Activated CD8-positive, alpha-beta T cell treated with anti-CD3 and anti-CD28 coated beads for 36 hours (primary cell): Measurements from ENCODE around the gene SLIT3. TPM values are rescaled to one million over a fixed set of nuclear protein-coding genes. Genes with fewer than 3 reads are reported as not detected.

Experiments used
- ATAC-seq: fragments of 200-7000 bp; cut with Tn5 transposase; one replicate; pipeline ENCODE4 v1.10.0; 2021; ENCODE audit warnings: mild to moderate bottlenecking, moderate library complexity
- CTCF ChIA-PET: fragments of 350-600 bp; sonication (Branson Sonifier 250); formaldehyde crosslinking; loops from one replicate; lab custom pipeline; 2021; ENCODE audit warnings: antibody characterized with exemption; lab: Charles Lee
- POLR2A ChIA-PET: fragments of 350-600 bp; sonication (Branson Sonifier 250); formaldehyde crosslinking; loops from one replicate; lab custom pipeline; 2021; ENCODE audit warnings: antibody characterized with exemption; lab: Charles Lee
- DNase-seq: peaks from one replicate; pipeline ENCODE4 v3.0.0-alpha.2; 2020
- H3K27ac Mint-ChIP-seq: one replicate; pipeline ENCODE4 v1.8.0; 2021; ENCODE audit warnings: mild to moderate bottlenecking, mixed read lengths
- H3K27me3 Mint-ChIP-seq: one replicate; pipeline ENCODE4 v1.8.0; 2021; ENCODE audit warnings: mixed read lengths
- H3K36me3 Mint-ChIP-seq: one replicate; pipeline ENCODE4 v1.8.0; 2021; ENCODE audit warnings: low read depth, mixed read lengths
- H3K4me1 Mint-ChIP-seq: one replicate; pipeline ENCODE4 v1.8.0; 2021; ENCODE audit warnings: low read depth, mixed read lengths
- H3K4me3 Mint-ChIP-seq: one replicate; pipeline ENCODE4 v1.8.0; 2021; ENCODE audit warnings: mild to moderate bottlenecking, moderate library complexity, mixed read lengths
- H3K9me3 Mint-ChIP-seq: one replicate; pipeline ENCODE4 v1.8.0; 2021; ENCODE audit warnings: mixed read lengths
- intact Hi-C: fragments of 100-400 bp; cut with micrococcal nuclease; formaldehyde crosslinking; loops from one replicate; pipeline ENCODE4 v1.10.0; 2022
- total RNA-seq, 2 experiments: library from RNA; stranded (reverse); gene quantifications; one replicate each; pipeline ENCODE4 v1.2.3, GENCODE V29; 2021
- TF ChIP-seq, protein P1 (sequence below): fragments of 200-600 bp; IDR thresholded peaks from one replicate; pipeline ENCODE4 v1.8.0; 2022; ENCODE audit warnings: antibody characterized with exemption, mild to moderate bottlenecking

Gene SLIT3
- total RNA-seq, 2 experiments from 2014 or later, result 0.69 to 0.74 TPM

DNA sequence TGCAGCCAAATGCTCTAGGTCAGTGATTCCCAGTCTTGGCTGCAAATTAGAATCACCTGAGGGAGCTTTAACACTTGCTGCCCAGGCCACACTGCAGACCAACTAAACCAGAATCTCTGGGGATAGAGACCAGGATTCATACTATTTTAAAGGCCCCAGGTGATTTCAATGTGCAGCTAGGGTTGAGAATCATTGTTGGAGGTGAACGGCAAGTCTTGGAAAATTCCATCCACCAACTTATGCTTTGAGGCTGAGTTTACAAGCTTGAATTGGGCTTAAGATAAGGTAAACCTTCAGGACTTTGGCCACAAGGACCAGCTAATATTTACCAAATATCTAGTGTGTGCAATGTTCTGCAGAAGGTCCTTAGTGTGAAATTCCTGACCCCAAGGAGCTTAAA lies 27.5 kb downstream of the SLIT3 start:
- Mint-ChIP-seq H3K4me1 (no peaks in the 10 kb centered on the region), H3K4me3 (no peak overlapping the region), H3K9me3 (no peaks in the 10 kb centered on the region), H3K36me3 (no peaks in the 10 kb centered on the region), H3K27ac (no peak overlapping the region), H3K27me3 (no peaks in the 10 kb centered on the region)
- TF ChIP-seq, protein P1, sequence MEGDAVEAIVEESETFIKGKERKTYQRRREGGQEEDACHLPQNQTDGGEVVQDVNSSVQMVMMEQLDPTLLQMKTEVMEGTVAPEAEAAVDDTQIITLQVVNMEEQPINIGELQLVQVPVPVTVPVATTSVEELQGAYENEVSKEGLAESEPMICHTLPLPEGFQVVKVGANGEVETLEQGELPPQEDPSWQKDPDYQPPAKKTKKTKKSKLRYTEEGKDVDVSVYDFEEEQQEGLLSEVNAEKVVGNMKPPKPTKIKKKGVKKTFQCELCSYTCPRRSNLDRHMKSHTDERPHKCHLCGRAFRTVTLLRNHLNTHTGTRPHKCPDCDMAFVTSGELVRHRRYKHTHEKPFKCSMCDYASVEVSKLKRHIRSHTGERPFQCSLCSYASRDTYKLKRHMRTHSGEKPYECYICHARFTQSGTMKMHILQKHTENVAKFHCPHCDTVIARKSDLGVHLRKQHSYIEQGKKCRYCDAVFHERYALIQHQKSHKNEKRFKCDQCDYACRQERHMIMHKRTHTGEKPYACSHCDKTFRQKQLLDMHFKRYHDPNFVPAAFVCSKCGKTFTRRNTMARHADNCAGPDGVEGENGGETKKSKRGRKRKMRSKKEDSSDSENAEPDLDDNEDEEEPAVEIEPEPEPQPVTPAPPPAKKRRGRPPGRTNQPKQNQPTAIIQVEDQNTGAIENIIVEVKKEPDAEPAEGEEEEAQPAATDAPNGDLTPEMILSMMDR, result no peak
- ATAC-seq, result no peak
- no peak for DNase-seq
- ChIA-PET CTCF (interaction anchor here (1.6 kb wide), 1 partner anchor 29 kb away, joined by 4 read pairs; no protein-coding TSS in a partner anchor), POLR2A (no interaction called here)
- intact Hi-C loops, result no loop called here

DNA sequence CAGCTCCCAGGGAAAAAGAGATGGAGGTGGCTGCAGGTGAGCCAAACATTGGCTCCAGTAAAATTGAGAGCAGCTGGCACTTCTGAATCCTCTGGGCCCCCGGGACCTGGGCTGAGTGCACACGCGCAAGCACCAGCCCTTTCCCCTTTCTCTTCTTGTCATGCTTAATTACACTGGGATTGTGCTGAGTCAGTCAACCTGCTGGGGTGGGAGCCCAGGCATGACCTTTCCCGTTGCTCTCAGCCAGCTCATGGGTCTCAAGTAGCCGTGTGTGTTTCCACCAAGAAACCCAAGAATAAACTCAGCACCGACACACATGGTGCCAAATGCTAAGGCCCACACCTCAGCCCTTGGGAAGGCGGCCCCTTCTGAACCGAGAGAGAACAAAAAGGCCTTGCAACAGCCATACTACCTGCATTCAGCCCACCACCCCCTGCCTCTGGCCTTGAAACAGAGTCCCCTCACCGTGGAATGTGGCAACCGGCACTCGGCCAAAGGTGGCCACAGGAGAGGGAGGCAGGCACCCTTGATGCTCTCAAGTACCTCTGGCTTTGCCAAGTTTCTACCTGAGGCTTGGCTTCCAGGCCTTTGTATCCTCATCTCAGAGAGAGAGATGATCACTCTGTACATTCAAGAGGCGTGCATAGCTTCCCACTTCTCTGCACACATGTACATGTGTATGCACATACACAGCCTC lies 28.1 kb downstream of the SLIT3 start:
- H3K27me3 Mint-ChIP-seq, result no peaks in the 10 kb centered on the region
- DNase-seq (no peak), ATAC-seq (no peak)
- no peaks in the 10 kb centered on the region for H3K4me1 Mint-ChIP-seq
- ChIA-PET POLR2A (no interaction called here), CTCF (interaction anchor here (1.6 kb wide), 1 partner anchor 29 kb away, joined by 4 read pairs; no protein-coding TSS in a partner anchor)
- intact Hi-C loops, result no loop called here
- H3K27ac Mint-ChIP-seq, result no peak overlapping the region
- TF ChIP-seq, protein P1, result no peak
- no peak overlapping the region for H3K4me3 Mint-ChIP-seq
- no peaks in the 10 kb centered on the region for H3K36me3 Mint-ChIP-seq
- H3K9me3 Mint-ChIP-seq, result no peaks in the 10 kb centered on the region

DNA sequence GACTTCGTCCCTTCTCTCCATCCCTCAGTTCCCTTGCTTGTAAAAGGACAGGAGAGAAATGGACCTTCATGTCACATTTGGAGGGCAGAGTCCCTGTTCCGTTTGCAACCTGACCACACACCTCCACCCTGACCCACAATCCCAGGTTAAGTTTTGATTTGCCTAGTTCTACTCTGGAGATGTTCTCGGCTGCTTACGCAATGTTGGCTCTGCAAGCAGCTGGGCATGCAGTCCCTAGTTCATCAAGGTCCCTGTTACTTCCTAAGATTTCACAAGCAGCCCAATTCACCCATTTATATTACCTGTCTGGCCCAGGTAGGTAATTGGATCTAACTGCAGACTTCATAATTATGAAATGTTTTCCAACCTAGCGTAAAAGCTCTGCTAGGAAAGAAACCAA lies 28.8 kb downstream of the SLIT3 start:
- intact Hi-C loops, result no loop called here
- no peak for ATAC-seq
- DNase-seq, result no peak
- H3K9me3 Mint-ChIP-seq, result no peaks in the 10 kb centered on the region
- H3K27ac Mint-ChIP-seq, result no peak overlapping the region
- ChIA-PET POLR2A (no interaction called here), CTCF (no interaction called here)
- TF ChIP-seq, protein P1, result no peak
- H3K36me3 Mint-ChIP-seq, result no peaks in the 10 kb centered on the region
- H3K27me3 Mint-ChIP-seq, result no peaks in the 10 kb centered on the region
- H3K4me3 Mint-ChIP-seq, result no peak overlapping the region
- no peaks in the 10 kb centered on the region for H3K4me1 Mint-ChIP-seq

DNA sequence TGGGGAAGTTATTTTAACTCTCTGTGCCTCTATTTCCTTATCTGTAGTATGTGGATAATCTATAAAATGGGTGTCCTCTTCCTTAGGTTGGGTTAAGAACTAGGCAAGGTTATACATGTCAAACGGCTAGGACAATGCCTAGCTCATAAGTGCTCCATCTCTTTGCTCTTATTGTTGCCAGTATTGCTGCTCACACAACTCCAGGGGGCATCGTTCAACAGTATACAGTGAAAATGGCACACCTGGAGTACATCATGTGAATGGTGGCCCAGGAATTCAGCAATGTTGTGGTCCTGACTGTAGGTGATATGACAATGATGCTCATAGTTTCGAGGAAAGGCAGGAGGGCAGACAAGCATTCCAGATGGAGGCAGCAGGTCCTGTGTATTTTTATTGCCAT lies 30.1 kb downstream of the SLIT3 start:
- H3K4me1 Mint-ChIP-seq, result no peaks in the 10 kb centered on the region
- no peak overlapping the region for H3K27ac Mint-ChIP-seq
- POLR2A ChIA-PET, result no interaction called here
- no peaks in the 10 kb centered on the region for H3K9me3 Mint-ChIP-seq
- H3K4me3 Mint-ChIP-seq, result no peak overlapping the region
- no peaks in the 10 kb centered on the region for H3K36me3 Mint-ChIP-seq
- ATAC-seq, result no peak
- TF ChIP-seq, protein P1, result no peak
- CTCF ChIA-PET, result no interaction called here
- no peaks in the 10 kb centered on the region for H3K27me3 Mint-ChIP-seq
- DNase-seq, result no peak
- intact Hi-C loops, result no loop called here

DNA sequence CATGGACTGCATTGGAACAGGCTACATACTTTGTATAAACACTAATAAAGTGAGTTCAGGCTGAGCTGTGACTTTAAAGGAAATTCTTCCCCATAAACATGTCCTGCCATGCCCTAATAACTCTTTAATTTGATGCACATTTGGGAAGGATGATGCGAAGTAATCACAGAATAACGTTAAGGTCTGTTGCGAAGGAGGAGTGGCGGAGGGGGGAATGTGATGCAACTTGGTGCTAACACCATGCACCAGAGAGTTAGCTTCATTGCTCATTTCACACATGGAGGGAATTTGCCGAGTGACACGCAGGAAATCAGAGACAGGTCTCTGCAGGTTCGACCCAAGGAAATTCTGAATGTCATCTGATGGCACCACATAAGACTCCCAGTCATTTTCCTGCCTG lies 32.9 kb downstream of the SLIT3 start:
- POLR2A ChIA-PET, result no interaction called here
- Mint-ChIP-seq H3K36me3 (no peaks in the 10 kb centered on the region), H3K4me1 (no peaks in the 10 kb centered on the region), H3K9me3 (no peaks in the 10 kb centered on the region), H3K27me3 (no peaks in the 10 kb centered on the region), H3K27ac (no peak overlapping the region), H3K4me3 (no peak overlapping the region)
- ATAC-seq, result no peak
- intact Hi-C loops, result no loop called here
- TF ChIP-seq, protein P1, result no peak
- DNase-seq, result no peak
- CTCF ChIA-PET, result no interaction called here
